Activated CD4-positive, alpha-beta T cell treated with anti-CD3 and anti-CD28 coated beads, Interleukin-2, Interleukin-6, amounts not matched to agents 100 ng/mL and 50 ng/mL, durations not matched to agents 16 hours and 8 hours (primary cell): ENCODE results near the gene CCDC190.
"Not testable (repeated sequence)": the region's sequence is repeated elsewhere in the genome, so short reads cannot be mapped to it uniquely, and the experiment has no call there.

Source experiments
- DNase-seq: peaks from one replicate; pipeline ENCODE4 v3.0.0-alpha.2; 2020

CCDC190 gene

GRCh38 chr1:162876751-162877150, 15.8 kb upstream of the CCDC190 start:
- DNase-seq, result no peak

- no peak for DNase-seq
Measured at GRCh38 chr1:162873671-162874666, 13.0 kb upstream of the CCDC190 start.

DNA sequence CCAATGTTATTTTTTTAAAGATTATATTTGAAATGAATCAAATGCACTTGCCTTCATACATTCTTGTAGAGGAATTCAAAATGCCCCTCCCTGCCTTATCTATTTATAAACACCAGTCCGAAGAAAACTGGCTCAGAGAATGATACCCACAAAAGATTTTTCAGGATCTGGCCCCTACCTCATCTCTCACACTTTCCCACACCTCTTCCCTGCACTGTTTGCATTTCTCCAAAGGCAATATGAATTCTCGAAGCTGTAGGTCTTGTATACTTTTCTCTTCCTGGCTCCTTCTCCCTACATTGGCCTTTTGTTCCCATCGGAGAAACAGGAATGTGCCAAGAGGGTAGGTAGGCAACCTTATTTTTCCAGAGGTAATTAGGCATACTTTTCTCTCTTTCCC, 12.0 kb upstream of the CCDC190 start:
- no peak for DNase-seq

GRCh38 chr1:162871417-162871816, 10.4 kb upstream of the CCDC190 start:
- not testable (repeated sequence) for DNase-seq

GRCh38 chr1:162868972-162869371, 8.0 kb upstream of the CCDC190 start:
- no peak for DNase-seq

DNA sequence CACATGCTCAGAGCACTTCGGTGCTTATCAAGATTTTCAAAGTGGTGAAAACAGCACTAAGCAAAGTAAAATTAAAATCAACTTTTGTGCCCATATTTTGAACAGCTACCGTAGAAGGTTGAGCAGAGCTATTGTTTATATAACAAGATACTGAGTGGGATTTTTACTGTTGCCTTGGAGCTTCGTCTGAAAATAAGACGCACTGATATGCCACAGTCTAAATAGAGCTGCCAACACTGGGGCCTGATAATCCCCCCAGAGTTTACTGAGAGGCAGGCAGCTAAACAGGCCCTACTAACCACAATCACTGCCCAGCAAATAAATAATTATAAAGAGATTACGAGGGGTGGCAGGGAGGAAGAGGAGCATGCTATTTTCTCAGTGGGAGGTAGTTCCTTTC, 650 bp upstream of the CCDC190 start:
- no peak for DNase-seq

DNA sequence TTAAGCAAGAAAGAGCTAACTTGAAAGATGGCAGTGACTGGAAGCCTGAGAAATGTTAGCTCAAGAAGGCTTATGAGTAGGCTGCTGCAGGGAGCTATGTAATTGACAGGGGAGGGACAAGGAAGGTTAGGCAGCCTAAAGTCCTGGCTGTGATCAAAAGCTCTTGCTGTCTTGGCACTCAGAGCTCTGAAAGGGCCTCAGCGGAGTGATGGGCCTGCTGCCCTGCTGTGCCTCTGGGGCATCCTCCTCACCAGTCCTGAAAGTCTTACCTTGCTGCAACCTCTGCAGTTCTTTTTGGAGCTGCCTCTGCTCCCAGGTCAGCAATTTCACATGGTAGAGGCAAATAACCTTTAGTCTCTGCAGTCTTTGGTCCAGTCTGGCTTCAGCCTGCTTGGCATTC, 1.8 kb downstream of the CCDC190 start:
- DNase-seq, result no peak

- no peak for DNase-seq
Measured at GRCh38 chr1:162857850-162858249, 3.1 kb downstream of the CCDC190 start.

DNA sequence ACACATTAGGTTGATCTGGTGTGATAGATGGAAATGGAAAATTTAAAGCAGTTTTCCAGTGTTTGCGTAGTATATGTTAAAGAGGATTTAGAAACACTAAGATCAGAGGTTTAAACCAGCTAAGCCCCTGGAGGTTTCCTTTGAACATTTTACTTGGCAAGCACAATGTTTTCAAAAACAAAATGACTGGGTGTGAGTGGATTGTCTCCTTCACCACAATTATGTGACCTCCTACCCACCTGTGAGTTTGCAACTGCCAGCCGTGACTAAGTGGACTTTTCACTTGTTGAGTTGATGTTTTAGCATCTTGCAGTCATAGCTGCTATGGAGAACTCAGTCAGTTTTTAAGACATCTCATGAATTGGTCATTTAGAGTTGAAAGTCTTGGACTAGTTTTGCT, 4.7 kb downstream of the CCDC190 start:
- no peak for DNase-seq

DNA sequence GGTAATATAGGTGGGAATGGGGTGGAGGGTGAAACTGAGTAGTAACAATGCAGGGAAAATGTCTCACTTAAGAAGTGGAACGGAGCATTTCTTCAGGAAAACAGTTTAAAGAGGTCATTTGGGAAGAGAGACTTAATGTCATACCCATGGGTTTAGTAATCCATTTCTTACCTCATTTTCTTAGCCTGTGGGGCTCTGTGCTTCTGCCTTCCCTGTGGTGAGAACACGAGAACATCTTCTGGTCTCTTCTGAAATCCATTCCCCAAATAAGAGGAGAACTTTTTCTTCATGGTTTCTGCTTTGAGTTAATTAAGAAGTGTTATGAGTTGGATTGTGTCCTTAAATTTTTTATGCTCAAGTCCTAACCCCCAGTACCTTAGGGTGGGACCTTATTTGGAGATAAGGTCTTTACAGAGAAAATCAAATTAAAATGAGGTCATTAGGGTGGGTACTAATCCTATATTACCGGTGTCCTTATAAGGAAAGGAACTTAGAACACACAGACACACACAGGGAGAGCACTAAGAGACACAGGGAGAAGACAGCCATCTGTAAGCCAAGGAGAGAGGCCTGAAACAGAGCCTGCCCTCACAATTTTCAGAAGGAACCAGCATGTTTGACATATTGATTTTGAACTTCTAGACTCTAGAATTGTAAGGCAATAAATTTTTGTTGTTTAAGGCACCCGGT, 5.4 kb downstream of the CCDC190 start:
- no peak for DNase-seq

- peak; percentile 66 for DNase-seq
Measured at GRCh38 chr1:162854245-162854882, 6.6 kb downstream of the CCDC190 start.

- DNase-seq, result no peak
Measured at GRCh38 chr1:162851341-162851740, 9.6 kb downstream of the CCDC190 start.

- no peak for DNase-seq
Measured at GRCh38 chr1:162849711-162850110, 11.3 kb downstream of the CCDC190 start.

- peak; percentile 85 for DNase-seq
Measured at GRCh38 chr1:162847839-162848453, 13.0 kb downstream of the CCDC190 start.

DNA sequence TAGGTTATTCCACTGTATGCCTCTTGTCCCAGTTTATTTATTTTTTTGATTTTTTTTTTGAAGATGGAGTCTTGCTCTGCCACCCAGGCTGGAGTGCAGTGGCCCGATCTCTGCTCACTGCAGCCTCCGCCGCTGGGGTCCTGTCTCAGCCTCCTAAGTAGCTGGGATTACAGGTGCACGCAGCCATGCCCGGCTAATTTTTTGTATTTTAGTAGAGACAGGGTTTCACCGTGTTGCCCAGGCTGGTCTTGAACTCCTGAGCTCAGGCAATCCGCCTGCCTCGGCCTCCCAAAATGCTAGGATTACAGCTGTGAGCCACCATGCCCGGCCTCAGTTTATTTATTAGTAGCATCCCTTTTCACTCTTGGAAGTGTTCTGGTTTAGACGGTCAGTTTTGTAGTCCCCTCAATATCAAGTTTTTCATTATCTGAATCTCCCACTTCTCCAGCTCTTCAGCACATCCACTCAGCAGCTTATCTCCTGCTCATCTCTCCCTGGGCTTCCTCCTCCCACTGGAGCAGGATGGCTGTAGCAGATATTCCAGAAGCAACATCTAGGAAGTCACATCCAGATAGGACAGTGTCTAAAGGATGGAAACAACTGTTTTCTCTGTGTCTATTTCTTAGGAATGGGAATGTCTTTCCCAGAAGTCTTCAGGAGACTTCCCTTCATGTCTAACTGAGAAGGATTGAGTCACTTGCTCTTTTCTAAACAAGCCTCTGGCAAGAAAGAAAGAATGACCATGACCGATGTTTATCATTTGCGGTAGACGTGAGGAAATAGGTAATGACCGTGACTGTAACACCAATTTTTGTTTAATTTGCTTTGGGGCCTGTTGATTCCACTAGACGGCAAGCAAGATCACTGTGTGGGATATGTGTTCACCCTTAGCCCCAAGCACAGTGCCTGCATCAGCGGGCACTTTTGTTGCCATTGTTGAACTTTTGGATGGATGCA, 14.4 kb downstream of the CCDC190 start:
- no peak for DNase-seq

GRCh38 chr1:162844153-162844552, 16.8 kb downstream of the CCDC190 start:
- DNase-seq, result no peak

- no peak for DNase-seq
Measured at GRCh38 chr1:162840250-162840839, 20.6 kb downstream of the CCDC190 start.

- no peak for DNase-seq
Measured at GRCh38 chr1:162838863-162839262, 22.1 kb downstream of the CCDC190 start.

DNA sequence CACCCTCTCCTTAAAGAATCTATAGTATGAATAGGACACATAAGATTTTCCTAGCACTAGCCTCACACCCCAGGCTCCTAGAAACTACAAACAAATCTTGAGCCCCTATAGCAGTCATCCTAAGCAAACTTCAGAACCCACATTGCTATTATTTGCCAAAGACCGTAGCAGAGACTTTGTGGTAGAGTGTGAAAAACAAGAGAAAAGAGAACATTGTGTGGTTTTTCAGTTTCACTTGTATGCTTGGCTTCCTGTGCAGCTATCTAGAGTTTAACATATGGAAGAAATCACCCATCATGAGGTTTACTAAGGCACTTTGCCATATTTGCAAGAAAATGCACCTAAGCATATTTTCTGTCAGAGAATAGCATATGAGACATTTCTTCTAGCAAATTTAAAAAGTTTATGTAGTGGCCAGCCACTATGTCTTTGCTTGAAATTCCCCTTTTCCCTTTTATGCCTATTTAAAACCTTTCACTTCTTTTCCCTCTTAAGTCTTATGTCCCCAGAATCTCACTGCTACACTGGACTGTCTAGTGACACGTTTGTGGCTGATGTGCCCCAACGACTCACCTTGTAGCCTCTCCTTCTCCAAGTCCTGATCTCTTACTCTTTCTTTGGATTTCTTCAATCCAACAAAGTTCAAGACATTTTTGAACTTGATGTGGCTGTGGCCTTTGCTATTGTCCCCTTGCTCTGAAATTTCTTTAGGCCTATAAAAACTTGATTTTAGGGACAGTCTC, 25.6 kb downstream of the CCDC190 start:
- peak; percentile 81 for DNase-seq

DNA sequence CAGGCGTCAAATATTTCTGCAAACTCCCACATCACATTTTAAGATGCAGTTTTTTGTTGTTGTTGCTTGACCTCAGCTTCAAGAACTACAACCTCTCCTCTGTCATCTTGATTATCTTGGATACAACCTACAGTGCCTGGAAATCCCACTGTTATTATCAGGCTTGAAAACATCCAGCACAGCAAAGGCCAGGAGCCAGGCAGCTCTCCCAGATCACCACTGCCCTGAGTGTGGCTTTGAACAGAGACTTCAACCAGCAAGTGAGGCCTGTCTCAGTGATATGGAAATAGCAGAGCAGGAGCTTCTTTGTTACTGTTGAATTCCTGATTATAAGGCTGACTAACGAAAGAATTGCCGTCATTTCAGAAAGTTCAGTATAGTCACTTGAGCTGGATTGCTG, 28.5 kb downstream of the CCDC190 start:
- DNase-seq, result no peak

DNA sequence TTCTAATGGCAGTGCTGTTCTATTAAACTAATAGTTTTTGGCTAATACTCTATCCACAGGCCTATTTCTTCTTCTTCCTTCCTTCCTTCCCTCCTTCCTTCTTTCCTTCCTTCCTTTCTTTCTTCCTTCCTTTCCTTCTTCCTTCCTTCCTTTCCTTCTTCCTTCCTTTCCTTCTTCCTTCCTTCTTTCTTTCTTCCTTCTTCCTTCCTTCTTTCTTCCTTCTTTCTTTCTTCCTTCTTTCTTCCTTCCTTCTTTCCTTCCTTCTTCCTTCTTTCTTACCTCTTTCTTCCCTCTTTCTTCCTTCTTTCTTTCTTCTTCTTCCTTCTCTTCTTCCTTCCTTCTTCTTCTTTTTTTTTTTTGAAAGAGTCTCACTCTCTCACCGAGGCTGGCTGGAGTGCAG, 31.7 kb downstream of the CCDC190 start:
- no peak for DNase-seq
